GM23338 (cell line): ENCODE measurements around the gene MAN2B2. TPM values are rescaled to one million over a fixed set of nuclear protein-coding genes. Genes with fewer than 3 reads are reported as not detected.

Experiments
- ATAC-seq: fragments of 200-7000 bp; cut with Tn5 transposase; 3 replicates; pipeline ENCODE4 v1.9.1; 2020
- DNase-seq: peaks from one replicate; pipeline ENCODE4 v3.0.0-alpha.2; 2015; ENCODE audit warnings: low spot score
- H2AFZ ChIP-seq: fragments of 200-600 bp; sonication (generic); 2 replicates; pipeline ENCODE4 v1.8.0; 2016; ENCODE audit warnings: antibody characterized with exemption, mild to moderate bottlenecking, moderate library complexity
- H3F3A ChIP-seq: fragments of 200-600 bp; sonication (generic); replicated peaks from 2 replicates; pipeline ENCODE4 v1.8.0; 2017; ENCODE audit warnings: antibody characterized with exemption, mixed run types, low read depth
- H3K27ac ChIP-seq: fragments of 200-600 bp; sonication (generic); 2 replicates; pipeline ENCODE4 v1.6.1; 2016; ENCODE audit warnings: low read depth
- H3K27me3 ChIP-seq: fragments of 200-600 bp; sonication (generic); 2 replicates; pipeline ENCODE4 v1.8.0; 2016; ENCODE audit warnings: mild to moderate bottlenecking, mixed run types, moderate library complexity; ENCODE audit not compliant: insufficient read depth
- H3K36me3 ChIP-seq: fragments of 200-600 bp; sonication (generic); 2 replicates; pipeline ENCODE4 v1.8.0; 2016; ENCODE audit warnings: mild to moderate bottlenecking; ENCODE audit not compliant: insufficient read depth
- H3K4me1 ChIP-seq: fragments of 200-600 bp; sonication (generic); 2 replicates; pipeline ENCODE4 v1.8.0; 2016; ENCODE audit warnings: mild to moderate bottlenecking, moderate library complexity; ENCODE audit not compliant: insufficient read depth
- H3K4me2 ChIP-seq: fragments of 200-600 bp; sonication (generic); 2 replicates; pipeline ENCODE4 v1.7.1; 2017; ENCODE audit warnings: mixed run types
- H3K4me3 ChIP-seq: fragments of 200-600 bp; sonication (generic); 2 replicates; pipeline ENCODE4 v1.6.1; 2016; ENCODE audit warnings: mixed run types
- H3K79me2 ChIP-seq: fragments of 200-600 bp; sonication (generic); replicated peaks from 2 replicates; pipeline ENCODE4 v1.8.0; 2017; ENCODE audit warnings: mild to moderate bottlenecking; ENCODE audit not compliant: insufficient read depth
- H3K9me2 ChIP-seq: fragments of 200-600 bp; sonication (generic); 2 replicates; pipeline ENCODE4 v1.8.0; 2017; ENCODE audit not compliant: insufficient read depth
- H4K20me1 ChIP-seq: fragments of 200-600 bp; sonication (generic); replicated peaks from 2 replicates; pipeline ENCODE4 v1.8.0; 2017; ENCODE audit warnings: mild to moderate bottlenecking; ENCODE audit not compliant: insufficient read depth
- H3K27ac Mint-ChIP-seq: 2 replicates; pipeline ENCODE4 v1.8.0; 2020; ENCODE audit warnings: inconsistent platforms, mild to moderate bottlenecking, moderate library complexity, mixed read lengths
- H3K27me3 Mint-ChIP-seq: 3 replicates; pipeline ENCODE4 v1.8.0; 2022; ENCODE audit warnings: low read depth, mild to moderate bottlenecking, moderate library complexity, mixed read lengths, inconsistent platforms; ENCODE audit not compliant: insufficient read depth, poor library complexity
- H3K36me3 Mint-ChIP-seq: 3 replicates; pipeline ENCODE4 v1.8.0; 2021; ENCODE audit warnings: low read depth, mild to moderate bottlenecking, inconsistent platforms, moderate library complexity, mixed read lengths
- H3K4me1 Mint-ChIP-seq: 3 replicates; pipeline ENCODE4 v1.8.0; 2020; ENCODE audit warnings: mild to moderate bottlenecking, inconsistent platforms, mixed read lengths
- H3K4me3 Mint-ChIP-seq: 3 replicates; pipeline ENCODE4 v1.8.0; 2021; ENCODE audit warnings: moderate library complexity, mild to moderate bottlenecking, inconsistent platforms, mixed read lengths
- H3K9me3 Mint-ChIP-seq: 3 replicates; pipeline ENCODE4 v1.8.0; 2020; ENCODE audit warnings: moderate library complexity, mild to moderate bottlenecking, inconsistent platforms, mixed read lengths
- CREB1 ChIP-seq: fragments of 250-450 bp; sonication (Bioruptor Pico); IDR thresholded peaks from 2 replicates; pipeline ENCODE4 v1.5.0; 2020; ENCODE audit warnings: low read depth, mild to moderate bottlenecking, moderate library complexity
- EZH2phosphoT487 ChIP-seq: fragments of 200-600 bp; sonication (generic); IDR thresholded peaks from one replicate; pipeline ENCODE4 v1.8.1; 2018; ENCODE audit warnings: antibody characterized with exemption; ENCODE audit not compliant: unreplicated experiment
- ZNF114 ChIP-seq: fragments of 250-450 bp; sonication (Bioruptor Pico); IDR thresholded peaks from 2 replicates; pipeline ENCODE4 v1.5.0; 2020; ENCODE audit warnings: mild to moderate bottlenecking, moderate library complexity
- polyA plus RNA-seq: library from polyadenylated mRNA; unstranded; fragments of >200 nt; fragmentation: Nextera tagmentation; extraction: Ambion mirVana; gene quantifications from 2 replicates; pipeline ENCODE4 v1.2.1, GENCODE V29; 2016
- total RNA-seq: library from RNA; depleted of rRNA; stranded (reverse); fragments of >200 nt; shearing (Covaris generic); gene quantifications from 2 replicates; pipeline ENCODE4 v1.2.3, GENCODE V29; 2014
- TF ChIP-seq, protein P1 (sequence below): IDR thresholded peaks from one replicate; pipeline ENCODE4 v1.6.1; 2018; ENCODE audit warnings: antibody characterized with exemption; ENCODE audit not compliant: unreplicated experiment
- TF ChIP-seq, protein P2 (sequence below): fragments of 250-450 bp; sonication (Bioruptor Pico); IDR thresholded peaks from 2 replicates; pipeline ENCODE4 v1.5.0; 2020; ENCODE audit warnings: mild to moderate bottlenecking, moderate library complexity

The MAN2B2 gene
- total and polyA plus RNA-seq, 2 experiments from 2014 or later: 1.6 to 6.9 TPM

DNA sequence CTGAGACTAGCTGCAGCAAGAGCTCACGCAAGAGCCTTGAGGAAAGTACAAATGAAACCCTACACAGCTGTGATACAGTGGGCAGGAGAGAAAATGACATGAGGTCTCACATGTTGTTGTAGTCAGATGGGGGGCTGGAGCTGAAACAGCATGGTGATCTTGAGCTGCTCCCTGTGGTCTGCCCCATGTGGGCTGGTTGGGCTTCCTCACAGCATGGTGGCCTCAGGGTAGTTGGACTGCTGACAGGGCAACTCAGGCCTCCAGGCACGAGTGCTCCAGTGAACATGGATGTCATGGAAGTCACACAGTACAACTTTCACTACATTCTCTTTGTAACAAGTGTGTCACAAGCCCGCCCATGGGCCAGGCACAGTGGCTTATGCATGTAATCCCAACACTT lies 3.4 kb upstream of the MAN2B2 start:
- no peaks in the 10 kb centered on the region for H3K9me2 ChIP-seq
- H3K27ac ChIP-seq: no peak overlapping the region
- Mint-ChIP-seq H3K36me3 (no peaks in the 10 kb centered on the region), H3K27me3 (peaks cover 20% of the 10 kb centered on the region), H3K27ac (no peak overlapping the region), H3K4me1 (no peaks in the 10 kb centered on the region; the same call in 2 of the 3 replicates), H3K4me3 (no peak overlapping the region), H3K9me3 (no peaks in the 10 kb centered on the region; the same call in 2 of the 3 replicates)
- H3K4me1 ChIP-seq: peaks cover 3% of the 10 kb centered on the region; the same call in 1 of the 2 replicates
- H3K36me3 ChIP-seq: no peaks in the 10 kb centered on the region
- TF ChIP-seq, protein P1, sequence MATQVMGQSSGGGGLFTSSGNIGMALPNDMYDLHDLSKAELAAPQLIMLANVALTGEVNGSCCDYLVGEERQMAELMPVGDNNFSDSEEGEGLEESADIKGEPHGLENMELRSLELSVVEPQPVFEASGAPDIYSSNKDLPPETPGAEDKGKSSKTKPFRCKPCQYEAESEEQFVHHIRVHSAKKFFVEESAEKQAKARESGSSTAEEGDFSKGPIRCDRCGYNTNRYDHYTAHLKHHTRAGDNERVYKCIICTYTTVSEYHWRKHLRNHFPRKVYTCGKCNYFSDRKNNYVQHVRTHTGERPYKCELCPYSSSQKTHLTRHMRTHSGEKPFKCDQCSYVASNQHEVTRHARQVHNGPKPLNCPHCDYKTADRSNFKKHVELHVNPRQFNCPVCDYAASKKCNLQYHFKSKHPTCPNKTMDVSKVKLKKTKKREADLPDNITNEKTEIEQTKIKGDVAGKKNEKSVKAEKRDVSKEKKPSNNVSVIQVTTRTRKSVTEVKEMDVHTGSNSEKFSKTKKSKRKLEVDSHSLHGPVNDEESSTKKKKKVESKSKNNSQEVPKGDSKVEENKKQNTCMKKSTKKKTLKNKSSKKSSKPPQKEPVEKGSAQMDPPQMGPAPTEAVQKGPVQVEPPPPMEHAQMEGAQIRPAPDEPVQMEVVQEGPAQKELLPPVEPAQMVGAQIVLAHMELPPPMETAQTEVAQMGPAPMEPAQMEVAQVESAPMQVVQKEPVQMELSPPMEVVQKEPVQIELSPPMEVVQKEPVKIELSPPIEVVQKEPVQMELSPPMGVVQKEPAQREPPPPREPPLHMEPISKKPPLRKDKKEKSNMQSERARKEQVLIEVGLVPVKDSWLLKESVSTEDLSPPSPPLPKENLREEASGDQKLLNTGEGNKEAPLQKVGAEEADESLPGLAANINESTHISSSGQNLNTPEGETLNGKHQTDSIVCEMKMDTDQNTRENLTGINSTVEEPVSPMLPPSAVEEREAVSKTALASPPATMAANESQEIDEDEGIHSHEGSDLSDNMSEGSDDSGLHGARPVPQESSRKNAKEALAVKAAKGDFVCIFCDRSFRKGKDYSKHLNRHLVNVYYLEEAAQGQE: no peak
- TF ChIP-seq EZH2phosphoT487: no peak
- TF ChIP-seq ZNF114: no peak
- no peak for TF ChIP-seq CREB1 (CRISPR knock-in tag)
- TF ChIP-seq, protein P2, sequence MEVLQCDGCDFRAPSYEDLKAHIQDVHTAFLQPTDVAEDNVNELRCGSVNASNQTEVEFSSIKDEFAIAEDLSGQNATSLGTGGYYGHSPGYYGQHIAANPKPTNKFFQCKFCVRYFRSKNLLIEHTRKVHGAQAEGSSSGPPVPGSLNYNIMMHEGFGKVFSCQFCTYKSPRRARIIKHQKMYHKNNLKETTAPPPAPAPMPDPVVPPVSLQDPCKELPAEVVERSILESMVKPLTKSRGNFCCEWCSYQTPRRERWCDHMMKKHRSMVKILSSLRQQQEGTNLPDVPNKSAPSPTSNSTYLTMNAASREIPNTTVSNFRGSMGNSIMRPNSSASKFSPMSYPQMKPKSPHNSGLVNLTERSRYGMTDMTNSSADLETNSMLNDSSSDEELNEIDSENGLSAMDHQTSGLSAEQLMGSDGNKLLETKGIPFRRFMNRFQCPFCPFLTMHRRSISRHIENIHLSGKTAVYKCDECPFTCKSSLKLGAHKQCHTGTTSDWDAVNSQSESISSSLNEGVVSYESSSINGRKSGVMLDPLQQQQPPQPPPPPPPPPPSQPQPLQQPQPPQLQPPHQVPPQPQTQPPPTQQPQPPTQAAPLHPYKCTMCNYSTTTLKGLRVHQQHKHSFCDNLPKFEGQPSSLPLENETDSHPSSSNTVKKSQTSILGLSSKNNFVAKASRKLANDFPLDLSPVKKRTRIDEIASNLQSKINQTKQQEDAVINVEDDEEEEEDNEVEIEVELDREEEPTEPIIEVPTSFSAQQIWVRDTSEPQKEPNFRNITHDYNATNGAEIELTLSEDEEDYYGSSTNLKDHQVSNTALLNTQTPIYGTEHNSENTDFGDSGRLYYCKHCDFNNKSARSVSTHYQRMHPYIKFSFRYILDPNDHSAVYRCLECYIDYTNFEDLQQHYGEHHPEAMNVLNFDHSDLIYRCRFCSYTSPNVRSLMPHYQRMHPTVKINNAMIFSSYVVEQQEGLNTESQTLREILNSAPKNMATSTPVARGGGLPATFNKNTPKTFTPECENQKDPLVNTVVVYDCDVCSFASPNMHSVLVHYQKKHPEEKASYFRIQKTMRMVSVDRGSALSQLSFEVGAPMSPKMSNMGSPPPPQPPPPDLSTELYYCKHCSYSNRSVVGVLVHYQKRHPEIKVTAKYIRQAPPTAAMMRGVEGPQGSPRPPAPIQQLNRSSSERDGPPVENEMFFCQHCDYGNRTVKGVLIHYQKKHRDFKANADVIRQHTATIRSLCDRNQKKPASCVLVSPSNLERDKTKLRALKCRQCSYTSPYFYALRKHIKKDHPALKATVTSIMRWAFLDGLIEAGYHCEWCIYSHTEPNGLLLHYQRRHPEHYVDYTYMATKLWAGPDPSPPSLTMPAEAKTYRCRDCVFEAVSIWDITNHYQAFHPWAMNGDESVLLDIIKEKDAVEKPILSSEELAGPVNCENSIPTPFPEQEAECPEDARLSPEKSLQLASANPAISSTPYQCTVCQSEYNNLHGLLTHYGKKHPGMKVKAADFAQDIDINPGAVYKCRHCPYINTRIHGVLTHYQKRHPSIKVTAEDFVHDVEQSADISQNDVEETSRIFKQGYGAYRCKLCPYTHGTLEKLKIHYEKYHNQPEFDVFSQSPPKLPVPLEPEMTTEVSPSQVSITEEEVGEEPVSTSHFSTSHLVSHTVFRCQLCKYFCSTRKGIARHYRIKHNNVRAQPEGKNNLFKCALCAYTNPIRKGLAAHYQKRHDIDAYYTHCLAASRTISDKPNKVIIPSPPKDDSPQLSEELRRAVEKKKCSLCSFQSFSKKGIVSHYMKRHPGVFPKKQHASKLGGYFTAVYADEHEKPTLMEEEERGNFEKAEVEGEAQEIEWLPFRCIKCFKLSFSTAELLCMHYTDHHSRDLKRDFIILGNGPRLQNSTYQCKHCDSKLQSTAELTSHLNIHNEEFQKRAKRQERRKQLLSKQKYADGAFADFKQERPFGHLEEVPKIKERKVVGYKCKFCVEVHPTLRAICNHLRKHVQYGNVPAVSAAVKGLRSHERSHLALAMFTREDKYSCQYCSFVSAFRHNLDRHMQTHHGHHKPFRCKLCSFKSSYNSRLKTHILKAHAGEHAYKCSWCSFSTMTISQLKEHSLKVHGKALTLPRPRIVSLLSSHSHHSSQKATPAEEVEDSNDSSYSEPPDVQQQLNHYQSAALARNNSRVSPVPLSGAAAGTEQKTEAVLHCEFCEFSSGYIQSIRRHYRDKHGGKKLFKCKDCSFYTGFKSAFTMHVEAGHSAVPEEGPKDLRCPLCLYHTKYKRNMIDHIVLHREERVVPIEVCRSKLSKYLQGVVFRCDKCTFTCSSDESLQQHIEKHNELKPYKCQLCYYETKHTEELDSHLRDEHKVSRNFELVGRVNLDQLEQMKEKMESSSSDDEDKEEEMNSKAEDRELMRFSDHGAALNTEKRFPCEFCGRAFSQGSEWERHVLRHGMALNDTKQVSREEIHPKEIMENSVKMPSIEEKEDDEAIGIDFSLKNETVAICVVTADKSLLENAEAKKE (CRISPR knock-in tag): no peak
- DNase-seq (no peak), ATAC-seq (no peak)
- no peaks in the 10 kb centered on the region for H3F3A ChIP-seq
- no peak overlapping the region for H2AFZ ChIP-seq
- H3K79me2 ChIP-seq: no peaks in the 10 kb centered on the region
- H3K4me3 ChIP-seq: no peak overlapping the region
- no peaks in the 10 kb centered on the region; the same call in 1 of the 2 replicates for H4K20me1 ChIP-seq
- no peak overlapping the region for H3K4me2 ChIP-seq
- H3K27me3 ChIP-seq: peaks cover 22% of the 10 kb centered on the region
